ENCODE data around the gene ATXN7L1. TPM values are rescaled to one million over a fixed set of nuclear protein-coding genes. Genes with fewer than 3 reads are reported as not detected.
A peak's percentile ranks its signal among the peaks of the same experiment; 100 is the strongest.

The ATXN7L1 gene
- total RNA-seq, 1 experiment from 2014 or later, result 6.2 TPM

DNA sequence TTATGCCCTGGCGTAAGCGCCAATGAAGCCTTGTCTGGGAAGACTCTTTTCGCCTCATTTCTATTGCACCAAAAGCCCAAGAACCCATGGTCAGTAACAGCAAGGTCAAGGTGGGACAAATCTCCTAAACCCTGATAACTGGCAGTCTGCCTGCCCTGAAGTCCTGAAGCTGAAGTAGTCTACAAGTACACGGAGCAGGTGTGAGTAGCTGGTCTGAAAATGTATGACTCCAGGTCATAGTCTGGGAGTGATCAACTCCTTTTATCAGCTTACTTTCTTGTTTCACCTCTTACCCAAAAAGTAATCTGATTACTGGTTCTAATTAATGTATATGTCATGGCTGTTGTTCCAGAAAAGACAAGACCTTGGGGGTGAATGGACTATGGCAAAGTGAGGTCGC is 187.8 kb downstream of the ATXN7L1 start:
- Histone ChIP-seq H3K27me3 (no peaks in the 10 kb centered on the region), H3K4me1 (peaks cover 5% of the 10 kb centered on the region; the same call in 1 of the 2 replicates), H3K9me3 (replicated peaks) (no peaks in the 10 kb centered on the region), H3K4me3 (no peak overlapping the region), H3K27ac (no peak overlapping the region), H3K36me3 (no peaks in the 10 kb centered on the region)
- no peak for DNase-seq

DNA sequence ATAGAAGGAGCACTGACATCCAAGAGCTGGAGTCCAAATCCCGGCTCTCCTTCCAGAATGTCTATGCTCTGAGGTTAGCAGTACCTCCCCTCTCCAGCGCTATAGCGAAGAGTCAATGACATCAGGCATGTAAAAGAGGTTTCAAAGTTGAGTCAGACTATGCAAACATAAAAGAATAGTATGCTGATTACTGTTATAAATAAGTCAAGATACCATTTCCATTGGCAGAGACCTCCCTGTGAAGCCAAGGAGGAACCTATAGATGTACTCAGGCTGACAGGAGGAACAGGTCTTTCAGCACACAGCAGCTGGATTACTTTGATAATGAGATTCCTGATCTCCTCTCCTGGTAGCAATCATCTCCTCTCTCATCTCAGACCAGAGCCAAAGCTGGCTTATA is 191.2 kb downstream of the ATXN7L1 start:
- Histone ChIP-seq H3K4me3 (no peak overlapping the region), H3K4me1 (no peaks in the 10 kb centered on the region), H3K36me3 (no peaks in the 10 kb centered on the region), H3K27ac (no peak overlapping the region), H3K9me3 (replicated peaks) (no peaks in the 10 kb centered on the region), H3K27me3 (no peaks in the 10 kb centered on the region)
- no peak for DNase-seq

DNA sequence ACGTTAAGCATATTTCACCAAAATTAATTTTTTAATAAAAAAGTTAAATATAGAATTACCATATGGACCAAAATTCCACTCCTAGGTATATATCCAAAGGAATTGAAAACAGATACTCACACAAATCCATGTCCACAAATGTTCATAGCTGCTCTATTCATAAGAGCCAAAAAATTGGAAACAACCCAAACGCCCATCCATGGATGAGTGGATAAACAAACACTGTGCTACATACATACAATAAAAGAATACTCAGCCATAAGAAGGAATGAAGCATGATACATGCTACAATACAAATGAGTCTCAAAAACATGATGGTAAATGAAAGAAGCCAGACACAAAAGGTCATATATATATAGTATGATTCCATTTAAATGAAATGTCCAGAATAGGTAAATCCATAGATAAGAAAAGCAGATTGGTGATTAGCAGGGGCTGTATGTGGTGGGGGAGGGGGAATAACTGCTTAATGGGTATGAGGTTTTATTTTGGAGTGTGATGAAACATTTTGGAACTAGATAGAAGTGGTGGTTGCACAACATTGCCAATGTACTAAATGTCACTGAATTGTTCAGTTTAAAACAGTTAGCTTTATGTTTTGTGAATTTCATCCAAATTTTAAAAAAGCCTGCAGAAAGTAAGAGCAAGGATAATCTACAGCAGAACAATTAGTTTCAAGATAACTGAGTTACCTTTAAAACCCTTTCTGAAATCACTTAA is 193.9 kb downstream of the ATXN7L1 start:
- H3K27ac ChIP-seq, result no peak overlapping the region
- no peak overlapping the region for H3K4me3 ChIP-seq
- peak in 1 of 2 experiments; percentile 26 for DNase-seq
- H3K36me3 ChIP-seq, result no peaks in the 10 kb centered on the region
- H3K9me3 ChIP-seq (replicated peaks), result no peaks in the 10 kb centered on the region
- H3K4me1 ChIP-seq, result no peaks in the 10 kb centered on the region
- no peaks in the 10 kb centered on the region for H3K27me3 ChIP-seq

GRCh38 chr7:105680505-105681187 is 195.8 kb downstream of the ATXN7L1 start:
- Histone ChIP-seq H3K4me3 (no peak overlapping the region), H3K27me3 (no peaks in the 10 kb centered on the region), H3K9me3 (replicated peaks) (no peaks in the 10 kb centered on the region), H3K4me1 (no peaks in the 10 kb centered on the region), H3K27ac (no peak overlapping the region), H3K36me3 (no peaks in the 10 kb centered on the region)
- no peak for DNase-seq

GRCh38 chr7:105678811-105679495 is 197.4 kb downstream of the ATXN7L1 start:
- DNase-seq, result no peak
- Histone ChIP-seq H3K4me3 (no peak overlapping the region), H3K9me3 (replicated peaks) (no peaks in the 10 kb centered on the region), H3K27me3 (no peaks in the 10 kb centered on the region), H3K27ac (no peak overlapping the region), H3K36me3 (no peaks in the 10 kb centered on the region), H3K4me1 (no peaks in the 10 kb centered on the region; the same call in 1 of the 2 replicates)

- Histone ChIP-seq H3K36me3 (no peaks in the 10 kb centered on the region), H3K9me3 (replicated peaks) (no peaks in the 10 kb centered on the region), H3K27me3 (no peaks in the 10 kb centered on the region), H3K4me1 (peaks cover 8% of the 10 kb centered on the region), H3K27ac (no peak overlapping the region), H3K4me3 (no peak overlapping the region)
- no peak for DNase-seq
Observed at GRCh38 chr7:105677817-105678573, 198.4 kb downstream of the ATXN7L1 start.

- Histone ChIP-seq H3K27me3 (no peaks in the 10 kb centered on the region), H3K27ac (no peak overlapping the region), H3K36me3 (no peaks in the 10 kb centered on the region), H3K4me3 (no peak overlapping the region), H3K4me1 (peaks cover 15% of the 10 kb centered on the region), H3K9me3 (replicated peaks) (no peaks in the 10 kb centered on the region)
- no peak for DNase-seq
Observed at GRCh38 chr7:105677410-105677730, 199.0 kb downstream of the ATXN7L1 start.

DNA sequence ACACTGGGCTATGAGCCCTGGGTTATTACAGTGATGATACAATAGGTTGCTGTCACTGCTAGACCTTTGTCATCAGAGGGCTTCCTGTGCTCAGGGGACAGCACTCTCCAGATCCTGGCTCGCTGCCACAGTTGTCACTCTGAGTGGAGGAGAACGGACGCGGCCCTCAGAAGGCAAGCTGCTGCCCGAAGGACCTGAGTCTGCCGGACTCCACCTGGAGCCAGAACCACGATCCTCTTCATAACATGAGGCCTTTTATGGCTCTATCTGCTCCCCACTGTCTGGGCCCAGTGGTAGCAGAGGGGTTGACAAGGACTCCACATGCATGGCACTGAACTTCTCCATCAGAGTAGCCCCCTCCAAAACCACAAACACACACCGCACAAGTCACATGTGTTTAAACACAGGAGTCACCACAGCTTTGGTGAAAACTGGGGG is 200.4 kb downstream of the ATXN7L1 start:
- no peak overlapping the region for H3K4me3 ChIP-seq
- no peaks in the 10 kb centered on the region for H3K9me3 ChIP-seq (replicated peaks)
- no peak for DNase-seq
- H3K27ac ChIP-seq, result no peak overlapping the region
- no peaks in the 10 kb centered on the region for H3K36me3 ChIP-seq
- peaks cover 16% of the 10 kb centered on the region for H3K4me1 ChIP-seq
- no peaks in the 10 kb centered on the region for H3K27me3 ChIP-seq

- H3K36me3 ChIP-seq, result no peaks in the 10 kb centered on the region
- H3K4me3 ChIP-seq, result no peak overlapping the region
- H3K27ac ChIP-seq, result no peak overlapping the region
- no peaks in the 10 kb centered on the region for H3K9me3 ChIP-seq (replicated peaks)
- no peaks in the 10 kb centered on the region for H3K27me3 ChIP-seq
- DNase-seq, result no peak
- H3K4me1 ChIP-seq, result peaks cover 16% of the 10 kb centered on the region
Observed at GRCh38 chr7:105674200-105674920, 202.0 kb downstream of the ATXN7L1 start.

GRCh38 chr7:105673367-105674084 is 202.9 kb downstream of the ATXN7L1 start:
- peak; percentile 27 to 54 for DNase-seq

GRCh38 chr7:105672801-105673200 is 203.6 kb downstream of the ATXN7L1 start:
- Histone ChIP-seq H3K27me3 (no peaks in the 10 kb centered on the region), H3K4me1 (peaks cover 16% of the 10 kb centered on the region), H3K36me3 (no peaks in the 10 kb centered on the region), H3K9me3 (replicated peaks) (no peaks in the 10 kb centered on the region), H3K4me3 (no peak overlapping the region), H3K27ac (no peak overlapping the region)
- peak in 1 of 2 experiments; percentile 55 for DNase-seq

More at GRCh38 chr7:105673367-105674084, 202.9 kb downstream of the ATXN7L1 start:
- peaks cover 16% of the 10 kb centered on the region for H3K4me1 ChIP-seq
- H3K4me3 ChIP-seq, result no peak overlapping the region
- H3K9me3 ChIP-seq (replicated peaks), result no peaks in the 10 kb centered on the region
- H3K36me3 ChIP-seq, result no peaks in the 10 kb centered on the region
- H3K27me3 ChIP-seq, result no peaks in the 10 kb centered on the region
- no peak overlapping the region for H3K27ac ChIP-seq

- no peak for DNase-seq
- no peaks in the 10 kb centered on the region for H3K9me3 ChIP-seq (replicated peaks)
- no peaks in the 10 kb centered on the region for H3K27me3 ChIP-seq
- H3K4me3 ChIP-seq, result no peak overlapping the region
- no peaks in the 10 kb centered on the region for H3K36me3 ChIP-seq
- no peak overlapping the region for H3K27ac ChIP-seq
- H3K4me1 ChIP-seq, result peaks cover 13% of the 10 kb centered on the region
Observed at GRCh38 chr7:105666324-105666723, 210.1 kb downstream of the ATXN7L1 start.

GRCh38 chr7:105665684-105666083 is 210.7 kb downstream of the ATXN7L1 start:
- Histone ChIP-seq H3K4me3 (no peak overlapping the region), H3K27ac (no peak overlapping the region), H3K4me1 (peaks cover 13% of the 10 kb centered on the region), H3K36me3 (no peaks in the 10 kb centered on the region), H3K27me3 (no peaks in the 10 kb centered on the region), H3K9me3 (replicated peaks) (no peaks in the 10 kb centered on the region)
- DNase-seq, result no peak

All from SJCRH30 (cell line).